ENCODE data around the gene ONECUT3.

- TF ChIP-seq CHD2 (IDR thresholded peaks at IDR 0.05; ENCODE audit: low read length, partially characterized antibody) = no peak
- no peak for TF ChIP-seq RAD21 (IDR thresholded peaks at IDR 0.05; ENCODE audit: low read length)
- TF ChIP-seq CTCF (IDR thresholded peaks at IDR 0.05) = peak; percentile 27; the same call in 1 of the 2 replicates
- TF ChIP-seq POLR2AphosphoS5 (IDR thresholded peaks at IDR 0.05; ENCODE audit: low read depth, low read length) = no peak
These were observed 27.1 kb downstream of the ONECUT3 start for GRCh38 chr19:1780272-1780958.
